Tibial nerve (tissue), 3 donors: ENCODE data around the gene SMAD7.

Experiments used
- POLR2A ChIP-seq, 2 donors: fragments of 450-650 bp; IDR thresholded peaks; one replicate each; pipeline ENCODE4 v1.6.1; 2017; ENCODE audit warnings: antibody characterized with exemption in 2 of 2, mild to moderate bottlenecking in 2 of 2, moderate library complexity in 2 of 2
- TF ChIP-seq, protein P1 (sequence below), 5 experiments: fragments of 200-600 bp in 3 of 5; fragments of 450-650 bp in 2 of 5; sonication (generic) in 3 of 5; IDR thresholded peaks; one replicate each; pipeline ENCODE4 v1.5.1; 2016 to 2019; ENCODE audit warnings: antibody characterized with exemption in 5 of 5, mild to moderate bottlenecking in 3 of 5, moderate library complexity in 2 of 5

DNA sequence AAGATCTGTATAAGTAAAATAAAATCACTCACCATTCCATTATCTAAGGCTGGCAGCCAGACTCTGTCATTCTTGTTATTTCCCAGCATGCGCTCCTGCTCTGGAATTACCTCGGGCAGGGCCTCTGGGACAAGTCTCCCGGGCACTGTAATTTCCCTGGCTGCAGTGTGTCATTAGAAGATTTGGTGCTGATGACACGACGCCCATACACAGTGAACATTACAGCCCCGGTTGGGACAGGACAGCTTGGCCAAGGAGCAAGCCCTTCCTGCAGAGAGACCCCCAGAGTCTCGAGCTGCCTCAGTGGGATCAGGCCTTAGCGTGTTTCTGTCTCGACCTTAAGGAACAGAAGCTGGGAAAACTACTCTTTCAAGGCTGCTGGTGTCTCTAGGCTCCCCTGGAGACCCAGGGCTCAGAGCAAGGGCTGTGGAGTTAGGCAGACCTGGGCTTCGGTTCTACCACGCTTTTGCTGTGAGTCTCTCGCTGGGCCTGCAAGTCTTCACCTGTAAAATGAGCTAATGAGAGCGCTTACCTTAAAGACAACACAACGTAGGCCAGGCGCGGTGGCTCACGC lies 39.7 kb downstream of the SMAD7 start:
- TF ChIP-seq POLR2A (IDR thresholded peaks at IDR 0.05) = no peak
- TF ChIP-seq, protein P1, sequence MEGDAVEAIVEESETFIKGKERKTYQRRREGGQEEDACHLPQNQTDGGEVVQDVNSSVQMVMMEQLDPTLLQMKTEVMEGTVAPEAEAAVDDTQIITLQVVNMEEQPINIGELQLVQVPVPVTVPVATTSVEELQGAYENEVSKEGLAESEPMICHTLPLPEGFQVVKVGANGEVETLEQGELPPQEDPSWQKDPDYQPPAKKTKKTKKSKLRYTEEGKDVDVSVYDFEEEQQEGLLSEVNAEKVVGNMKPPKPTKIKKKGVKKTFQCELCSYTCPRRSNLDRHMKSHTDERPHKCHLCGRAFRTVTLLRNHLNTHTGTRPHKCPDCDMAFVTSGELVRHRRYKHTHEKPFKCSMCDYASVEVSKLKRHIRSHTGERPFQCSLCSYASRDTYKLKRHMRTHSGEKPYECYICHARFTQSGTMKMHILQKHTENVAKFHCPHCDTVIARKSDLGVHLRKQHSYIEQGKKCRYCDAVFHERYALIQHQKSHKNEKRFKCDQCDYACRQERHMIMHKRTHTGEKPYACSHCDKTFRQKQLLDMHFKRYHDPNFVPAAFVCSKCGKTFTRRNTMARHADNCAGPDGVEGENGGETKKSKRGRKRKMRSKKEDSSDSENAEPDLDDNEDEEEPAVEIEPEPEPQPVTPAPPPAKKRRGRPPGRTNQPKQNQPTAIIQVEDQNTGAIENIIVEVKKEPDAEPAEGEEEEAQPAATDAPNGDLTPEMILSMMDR (IDR thresholded peaks at IDR 0.05) = no peak
